Subcutaneous adipose tissue (tissue), 4 donors: ENCODE data around the gene OPCML. TPM values are rescaled to one million over a fixed set of nuclear protein-coding genes. Genes with fewer than 3 reads are reported as not detected.

ENCODE experiments used
- CTCF ChIP-seq: fragments of 450-650 bp; IDR thresholded peaks from one replicate; pipeline ENCODE4 v1.5.1; 2016; ENCODE audit warnings: low read depth, mild to moderate bottlenecking, control low read depth, antibody characterized with exemption, moderate library complexity
- total RNA-seq, 4 donors: library from RNA; depleted of rRNA; stranded (reverse); fragments of >200 nt; gene quantifications; one replicate each; pipeline ENCODE4 v1.1.0, GENCODE V29; 2016

Gene OPCML
- total RNA-seq, 4 donors from 2014 or later: under 0.01 TPM; not detected in 3

- no peak for TF ChIP-seq CTCF
These were observed 944.6 kb downstream of the OPCML start for GRCh38 chr11:132587716-132588115.

GRCh38 chr11:132586801-132587200 lies 945.5 kb downstream of the OPCML start:
- TF ChIP-seq CTCF: no peak

- no peak for TF ChIP-seq CTCF
These were observed 952.5 kb downstream of the OPCML start for GRCh38 chr11:132579634-132580327.

GRCh38 chr11:132579136-132579535 lies 953.2 kb downstream of the OPCML start:
- no peak for TF ChIP-seq CTCF

- TF ChIP-seq CTCF: no peak
These were observed 953.7 kb downstream of the OPCML start for GRCh38 chr11:132578580-132578979.

- no peak for TF ChIP-seq CTCF
These were observed 955.6 kb downstream of the OPCML start for GRCh38 chr11:132576706-132577105.

- no peak for TF ChIP-seq CTCF
These were observed 968.0 kb downstream of the OPCML start for GRCh38 chr11:132564091-132564885.
